Activated T-cell treated with anti-CD3 and anti-CD28 coated beads for 1 hour (primary cell): ENCODE measurements around the gene TMEM132D.
"Not testable (repeated sequence)": the region's sequence is repeated elsewhere in the genome, so short reads cannot be mapped to it uniquely, and the experiment has no call there.

Experiments used
- DNase-seq: peaks from one replicate; pipeline ENCODE4 v3.0.0-alpha.2; 2020; ENCODE audit warnings: low read depth

The TMEM132D gene

DNA sequence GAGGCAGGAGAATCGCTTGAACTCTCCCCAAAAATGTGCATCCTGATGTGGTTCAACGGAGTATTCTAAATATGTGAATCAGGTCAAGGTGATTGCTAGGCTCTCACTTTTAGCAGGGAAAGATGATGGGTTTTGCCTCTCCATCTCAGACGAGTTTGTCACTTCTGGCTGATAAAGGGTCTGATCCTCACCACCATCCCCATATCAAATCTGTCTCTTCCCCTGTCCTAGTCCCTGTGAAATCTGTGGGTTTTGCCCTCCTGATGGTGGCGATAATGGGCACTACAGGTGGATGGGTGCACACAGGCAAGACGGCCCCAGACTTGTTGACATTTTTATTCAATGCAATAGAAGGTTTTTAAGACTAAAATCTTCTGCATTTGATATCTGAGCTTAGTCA, 665.9 kb downstream of the TMEM132D start:
- DNase-seq: no peak

- no peak for DNase-seq
Measured at GRCh38 chr12:129234209-129234608, 669.6 kb downstream of the TMEM132D start.

- DNase-seq: no peak
Measured at GRCh38 chr12:129231491-129231890, 672.3 kb downstream of the TMEM132D start.

GRCh38 chr12:129230995-129231394, 672.8 kb downstream of the TMEM132D start:
- no peak for DNase-seq

DNA sequence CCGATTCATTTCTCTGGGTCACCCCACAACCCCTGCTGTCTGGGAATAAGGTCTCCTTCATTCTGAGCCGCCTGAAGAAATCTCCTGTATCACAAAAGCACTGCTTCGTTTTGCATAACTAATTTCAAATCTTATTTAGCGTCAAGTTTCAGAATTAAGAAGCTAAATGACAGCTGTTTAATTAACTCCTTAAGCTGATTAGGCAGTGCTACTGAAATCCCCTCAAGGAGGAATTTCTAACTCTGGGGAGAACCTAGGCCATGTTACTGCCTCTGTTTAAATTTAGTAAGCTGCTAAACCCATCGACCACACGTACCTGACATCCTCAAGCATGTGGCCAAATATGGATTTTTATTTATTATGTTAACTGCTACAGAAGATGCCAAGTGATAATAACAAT, 677.0 kb downstream of the TMEM132D start:
- DNase-seq: no peak

DNA sequence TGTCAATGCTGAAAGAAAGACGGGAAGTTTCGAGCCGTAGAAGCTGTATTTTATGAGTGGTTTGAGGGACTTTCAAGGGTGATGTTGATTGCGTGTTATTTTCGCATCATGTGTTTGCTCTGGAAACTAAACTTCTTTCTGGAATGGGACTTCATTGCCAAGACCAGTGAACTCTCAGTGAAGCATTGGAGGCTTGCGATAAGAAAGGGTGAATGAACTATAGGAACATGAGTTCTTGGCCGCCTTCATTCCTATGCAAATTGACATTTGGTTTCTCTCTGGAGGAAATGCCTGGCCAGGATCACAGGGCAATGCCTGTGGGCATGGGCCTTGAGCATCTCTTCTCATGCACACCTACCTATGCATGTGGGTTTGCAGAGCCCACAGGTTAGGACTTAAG, 677.8 kb downstream of the TMEM132D start:
- DNase-seq: no peak

GRCh38 chr12:129215556-129215955, 688.3 kb downstream of the TMEM132D start:
- no peak for DNase-seq

- DNase-seq: no peak
Measured at GRCh38 chr12:129213551-129213950, 690.3 kb downstream of the TMEM132D start.

DNA sequence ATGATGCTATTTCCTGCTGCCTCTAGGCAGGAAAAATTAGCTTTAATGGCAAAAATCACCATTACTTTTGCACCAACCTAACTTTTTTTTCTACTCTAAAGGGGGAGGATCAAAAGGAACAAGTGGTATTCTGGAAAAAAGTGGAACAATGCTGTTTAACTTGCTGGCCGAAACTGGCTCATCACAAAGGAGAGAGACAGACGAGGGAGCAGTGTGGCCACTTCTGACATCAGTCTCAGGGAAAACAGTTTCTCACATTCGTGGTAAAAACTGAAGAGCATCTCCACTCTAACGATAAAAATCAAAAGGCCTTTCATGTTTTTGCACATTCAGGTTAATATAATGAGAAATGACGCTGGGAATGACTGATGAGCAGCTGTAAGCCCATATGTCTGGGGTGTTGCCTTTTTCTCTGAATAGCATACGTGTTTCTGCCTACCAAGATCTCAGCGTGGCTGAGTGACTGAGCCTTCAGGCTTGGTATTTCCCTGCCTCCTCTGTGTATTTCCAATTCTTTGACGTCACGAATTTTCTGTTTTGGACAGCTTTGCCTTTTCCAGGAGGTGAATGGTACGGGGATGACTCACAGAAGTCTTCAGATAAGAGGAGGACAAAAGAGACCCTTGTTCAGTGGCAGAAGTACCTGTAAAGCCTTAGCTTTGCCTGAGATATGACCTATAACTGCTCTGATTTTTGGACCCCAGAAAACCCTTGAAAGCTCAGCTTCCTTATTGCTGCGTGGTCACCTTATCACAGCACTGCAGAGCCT, 691.8 kb downstream of the TMEM132D start:
- DNase-seq: no peak

GRCh38 chr12:129208566-129208965, 695.3 kb downstream of the TMEM132D start:
- no peak for DNase-seq

GRCh38 chr12:129207084-129207483, 696.7 kb downstream of the TMEM132D start:
- DNase-seq: no peak

DNA sequence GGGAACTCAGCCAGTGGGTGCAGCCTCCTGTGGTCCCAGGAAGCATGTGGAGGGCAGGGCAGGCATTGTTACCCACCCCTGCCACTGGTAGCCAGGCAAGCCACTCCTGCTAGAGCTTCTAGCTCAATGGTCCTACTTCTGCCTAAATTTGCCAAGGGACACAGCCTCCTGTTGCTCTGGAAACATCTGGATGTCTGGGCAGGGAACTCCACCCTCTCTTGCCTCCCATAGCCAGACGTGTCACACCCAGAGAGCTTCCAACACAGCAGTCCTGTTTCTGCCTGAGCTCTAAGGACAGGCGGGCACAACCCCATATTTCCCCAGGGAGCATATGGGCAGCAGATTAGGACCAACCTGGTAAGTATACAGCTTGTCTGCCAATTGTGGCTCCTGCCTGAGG, 700.4 kb downstream of the TMEM132D start:
- no peak for DNase-seq

DNA sequence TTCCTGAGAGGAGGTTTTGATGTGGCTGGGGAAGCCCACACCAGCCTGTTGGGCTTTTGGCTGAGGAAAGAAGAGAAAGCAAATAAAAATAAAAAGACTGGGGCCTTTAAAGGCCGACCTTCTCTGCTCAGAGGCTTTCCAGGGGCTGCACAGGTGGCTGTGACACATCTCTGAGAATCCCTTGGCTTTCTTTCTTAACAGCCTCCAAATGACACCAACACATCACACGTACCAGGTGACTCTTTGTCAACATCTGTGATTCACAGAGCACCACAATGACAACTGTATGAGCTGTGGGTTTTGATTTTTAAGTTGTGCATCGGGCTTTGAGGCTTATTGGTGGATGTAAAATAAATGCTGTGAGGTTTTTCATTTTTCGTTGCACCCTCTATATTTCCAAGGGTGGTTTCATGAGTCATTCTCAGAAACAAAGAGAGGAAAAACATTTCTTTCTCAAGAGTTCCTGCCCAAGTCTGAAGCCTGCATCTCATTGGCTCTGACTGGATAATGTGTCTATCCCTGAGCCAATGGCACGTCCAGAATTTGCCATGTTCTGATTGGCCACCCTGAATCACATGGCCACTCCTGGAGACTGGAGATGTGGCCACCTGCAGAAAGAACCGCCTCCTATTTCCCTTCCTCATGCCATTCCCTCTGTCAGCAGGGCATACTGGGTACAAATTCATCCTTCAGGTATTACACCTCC, 701.6 kb downstream of the TMEM132D start:
- no peak for DNase-seq

GRCh38 chr12:129201029-129201428, 702.8 kb downstream of the TMEM132D start:
- DNase-seq: no peak

DNA sequence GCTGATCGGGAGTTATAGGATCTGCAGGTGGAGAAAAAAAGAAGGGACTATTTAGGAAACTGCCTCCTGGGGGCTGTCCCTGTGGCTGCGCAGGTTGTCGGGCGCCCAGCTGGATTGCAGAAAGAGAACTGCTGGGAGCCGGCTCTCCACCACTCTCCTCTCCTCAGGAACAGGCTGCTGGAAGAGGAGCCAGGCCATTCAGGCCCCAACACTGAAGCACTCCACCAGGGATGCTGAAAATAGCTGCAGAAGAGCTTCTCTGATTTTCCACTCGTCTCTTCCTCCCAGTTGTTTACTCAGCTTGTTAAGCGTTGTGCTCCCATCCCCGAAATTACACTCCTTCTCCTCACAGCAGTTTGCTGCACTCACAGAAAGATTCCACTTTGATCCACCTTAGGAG, 703.2 kb downstream of the TMEM132D start:
- DNase-seq: no peak

DNA sequence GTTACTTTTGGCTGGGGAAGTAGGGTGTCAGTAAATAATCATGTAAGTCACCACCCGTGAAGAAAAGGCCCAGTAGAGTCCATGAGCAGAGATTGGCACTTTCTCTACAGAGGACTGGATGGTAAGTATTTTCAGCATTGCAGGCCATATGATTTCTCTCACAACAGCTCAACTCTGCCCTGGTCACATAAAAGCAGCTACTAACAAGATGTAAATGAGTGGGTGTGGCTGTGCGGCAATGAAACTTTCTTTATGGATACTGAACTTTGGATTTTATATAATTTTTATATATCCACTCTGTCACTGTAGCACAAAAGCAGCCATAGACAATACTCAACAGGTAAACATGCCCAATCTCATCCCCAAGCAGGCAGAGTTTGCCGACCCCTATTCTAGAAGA, 706.9 kb downstream of the TMEM132D start:
- no peak for DNase-seq

- no peak for DNase-seq
Measured at GRCh38 chr12:129195081-129195480, 708.7 kb downstream of the TMEM132D start.

- DNase-seq: no peak
Measured at GRCh38 chr12:129193263-129193871, 710.5 kb downstream of the TMEM132D start.

GRCh38 chr12:129190827-129191226, 713.0 kb downstream of the TMEM132D start:
- DNase-seq: no peak

DNA sequence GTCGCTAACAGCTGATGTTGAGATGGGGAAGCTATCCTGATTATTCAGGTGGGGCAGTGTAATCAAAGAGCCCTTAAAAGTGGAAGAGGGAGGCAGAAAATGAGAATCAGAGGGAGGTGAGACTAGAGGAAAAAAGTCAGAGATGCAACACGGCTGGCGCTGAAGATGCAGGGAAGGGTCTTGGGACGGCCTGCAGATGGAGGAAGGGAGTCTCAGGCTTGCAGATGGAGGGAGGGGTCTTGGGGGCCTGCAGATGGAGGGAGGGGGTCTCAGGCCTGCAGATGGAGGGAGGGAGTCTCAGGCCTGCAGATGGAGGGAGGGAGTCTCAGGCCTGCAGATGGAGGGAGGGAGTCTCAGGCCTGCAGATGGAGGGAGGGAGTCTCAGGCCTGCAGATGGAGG, 713.9 kb downstream of the TMEM132D start:
- not testable (repeated sequence) for DNase-seq

DNA sequence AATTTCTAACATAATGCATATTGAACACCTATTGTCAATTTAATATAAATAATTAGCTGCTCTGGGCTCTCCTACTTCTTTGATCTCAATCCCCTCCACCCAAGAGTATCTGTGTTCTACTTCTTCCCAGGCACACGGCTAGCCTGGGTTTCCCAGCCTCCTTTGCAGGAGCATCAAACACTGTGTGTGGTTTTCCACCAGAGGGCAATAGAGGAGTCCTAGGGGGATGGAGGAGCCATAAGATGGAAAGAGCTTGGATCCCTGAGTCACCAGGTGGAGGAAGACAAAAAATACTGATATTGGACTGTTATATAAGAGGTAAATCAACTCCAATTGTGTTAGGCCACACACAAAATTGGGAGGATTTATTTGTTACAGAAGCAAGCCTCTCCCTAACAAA, 716.9 kb downstream of the TMEM132D start:
- no peak for DNase-seq

- DNase-seq: no peak
Measured at GRCh38 chr12:129185855-129186254, 718.0 kb downstream of the TMEM132D start.
